ENCODE results near the gene SCN5A.
A peak's percentile ranks its signal among the peaks of the same experiment; 100 is the strongest.

The SCN5A gene

DNA sequence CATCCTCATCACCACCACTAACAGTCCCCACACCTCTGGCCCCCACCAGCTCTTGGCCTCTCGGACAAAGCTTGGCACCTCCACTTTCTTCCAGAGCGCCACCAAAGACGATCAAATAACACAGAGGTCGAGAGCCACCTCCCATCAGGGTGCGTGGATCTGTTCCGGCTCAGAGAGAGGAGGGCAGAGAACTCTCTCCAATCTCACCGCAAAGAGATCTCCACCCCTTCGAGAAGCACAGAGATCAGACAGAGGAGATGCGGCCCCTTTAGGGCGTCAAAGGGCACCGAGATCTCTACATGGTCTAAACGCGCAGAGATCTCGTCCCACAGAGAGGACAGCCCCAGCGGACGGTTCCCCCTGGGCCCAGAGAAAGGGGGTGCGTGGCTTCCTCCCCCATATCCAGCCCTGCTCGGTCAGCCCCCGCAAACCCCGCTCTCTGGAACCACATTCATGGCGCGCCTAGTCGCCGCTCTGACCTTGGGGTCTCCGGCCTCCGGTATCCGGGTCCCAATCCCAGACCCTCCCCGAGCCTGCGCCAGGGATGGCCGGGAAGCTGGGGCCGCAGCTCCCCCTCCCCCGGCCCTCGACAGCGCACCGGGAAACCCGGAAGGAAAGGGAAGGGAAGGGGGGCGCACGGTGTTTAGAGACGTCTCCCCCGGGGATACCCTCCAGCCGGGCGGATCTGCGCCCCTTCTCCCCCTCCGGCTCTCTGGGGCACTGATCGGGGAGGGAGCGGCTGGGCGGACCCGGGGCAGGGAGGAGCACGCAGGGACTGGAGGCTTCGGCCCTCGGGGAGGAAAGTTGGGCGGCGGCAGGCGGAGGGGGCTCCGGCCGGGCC is 608 bp downstream of the SCN5A start:
- DNase-seq = peak in 4 of 42 donors; percentile 0 to 32 (median 4)
- intact Hi-C loops (cut with DNase I) = no loop called here

DNA sequence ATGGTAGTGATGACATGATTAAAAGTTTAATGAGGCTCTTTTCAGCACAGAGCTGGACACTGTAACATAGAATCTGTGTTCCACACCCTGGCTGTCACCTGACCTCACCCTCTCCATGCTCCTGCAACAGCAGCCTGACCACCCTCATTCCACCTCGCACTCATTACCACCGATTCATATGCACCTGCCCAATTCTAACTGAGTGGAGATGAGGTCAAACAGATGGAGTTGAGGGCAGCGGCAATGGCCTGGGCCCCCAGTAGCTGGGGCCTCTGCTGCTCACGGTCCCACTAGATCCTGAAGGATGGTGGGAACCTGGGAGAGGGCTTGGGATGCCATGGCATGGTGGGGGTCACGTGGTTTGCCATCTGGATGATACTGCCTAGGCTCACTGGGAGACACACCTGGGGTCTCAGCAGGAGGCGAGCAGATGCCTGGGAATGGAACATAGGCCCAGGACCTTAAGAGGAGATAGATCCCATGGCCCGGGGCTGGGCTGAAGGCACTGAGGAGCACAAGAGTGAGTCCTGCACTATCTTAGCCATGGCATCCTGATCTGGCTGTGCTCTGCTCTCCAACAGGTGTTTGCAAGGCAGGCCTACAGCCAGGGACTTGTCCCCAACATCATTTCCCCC is 1.3 kb downstream of the SCN5A start:
- DNase-seq = peak in 5 of 42 donors; percentile 1 to 17 (median 2)
- intact Hi-C loops (cut with DNase I) = no loop called here

- intact Hi-C loops (cut with DNase I) = no loop called here
- DNase-seq = peak in 4 of 42 donors; percentile 1 to 7 (median 4)
Observed at GRCh38 chr3:38647217-38647970, 2.1 kb downstream of the SCN5A start.

DNA sequence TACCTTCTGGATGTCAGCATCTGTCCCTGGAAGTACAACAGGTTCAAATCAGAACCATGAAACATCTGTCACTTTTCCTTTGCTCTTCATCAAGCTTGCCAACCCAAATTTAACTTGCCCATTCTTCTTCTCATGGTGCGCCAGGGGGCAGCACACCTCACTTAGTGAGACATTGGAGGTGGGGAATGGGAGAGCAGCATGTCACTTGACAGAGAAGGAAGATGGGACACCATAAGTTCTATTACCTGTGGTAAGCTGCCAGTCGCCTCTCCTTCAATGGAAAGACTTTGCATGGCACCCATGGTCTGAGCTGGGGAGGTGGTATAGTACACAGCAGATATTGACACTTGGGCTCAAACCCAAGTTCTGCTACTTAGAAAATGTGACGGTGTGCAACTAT is 2.9 kb downstream of the SCN5A start:
- peak in 4 of 42 donors; percentile 1 to 12 (median 6) for DNase-seq
- intact Hi-C loops (cut with DNase I) = no loop called here

DNA sequence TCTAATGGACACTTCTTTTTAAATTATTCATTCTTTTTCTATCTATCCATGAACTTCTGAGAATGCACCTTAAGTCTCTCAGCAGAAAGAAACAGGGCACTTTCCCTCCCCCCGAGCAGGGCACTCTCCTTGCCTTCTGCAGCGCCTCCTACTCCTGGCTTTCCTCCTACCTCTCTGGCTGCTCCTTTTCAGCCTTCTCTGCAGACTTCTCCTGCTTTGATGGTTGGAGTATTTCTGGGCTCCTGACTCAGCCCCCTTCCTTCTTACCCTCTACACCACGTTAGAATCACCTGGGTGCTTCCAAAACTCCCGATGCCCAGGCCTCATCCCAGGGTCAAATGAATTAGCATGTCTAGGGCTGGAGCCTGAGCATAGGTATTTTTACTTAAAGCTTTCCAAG is 3.4 kb downstream of the SCN5A start:
- intact Hi-C loops (cut with DNase I) = no loop called here
- DNase-seq = peak in 8 of 42 donors; percentile 14 to 53 (median 18)

DNA sequence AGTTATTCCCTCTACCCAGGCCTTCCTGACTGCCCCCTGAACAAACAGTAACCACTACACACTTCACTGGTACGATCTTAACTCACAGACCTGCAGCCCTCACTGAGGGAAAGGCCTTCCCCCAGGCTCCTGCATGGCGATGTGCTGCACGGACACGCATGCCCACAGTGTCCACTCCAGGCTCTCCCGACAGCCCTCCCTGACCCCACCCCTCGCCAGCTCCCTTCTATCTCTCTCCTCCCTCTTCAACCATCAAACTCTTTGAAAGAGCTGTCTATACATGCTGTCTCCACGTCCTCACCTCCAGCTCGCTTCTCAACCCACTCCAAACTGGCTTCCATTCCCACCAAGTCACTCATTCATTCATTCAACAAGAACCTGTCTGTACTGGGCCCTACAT is 3.9 kb downstream of the SCN5A start:
- intact Hi-C loops (cut with DNase I) = no loop called here
- peak in 6 of 42 donors; percentile 0 to 34 (median 6) for DNase-seq

GRCh38 chr3:38645076-38645475 is 4.4 kb downstream of the SCN5A start:
- intact Hi-C loops (cut with DNase I) = no loop called here
- DNase-seq = peak in 5 of 42 donors; percentile 1 to 16 (median 4)

DNA sequence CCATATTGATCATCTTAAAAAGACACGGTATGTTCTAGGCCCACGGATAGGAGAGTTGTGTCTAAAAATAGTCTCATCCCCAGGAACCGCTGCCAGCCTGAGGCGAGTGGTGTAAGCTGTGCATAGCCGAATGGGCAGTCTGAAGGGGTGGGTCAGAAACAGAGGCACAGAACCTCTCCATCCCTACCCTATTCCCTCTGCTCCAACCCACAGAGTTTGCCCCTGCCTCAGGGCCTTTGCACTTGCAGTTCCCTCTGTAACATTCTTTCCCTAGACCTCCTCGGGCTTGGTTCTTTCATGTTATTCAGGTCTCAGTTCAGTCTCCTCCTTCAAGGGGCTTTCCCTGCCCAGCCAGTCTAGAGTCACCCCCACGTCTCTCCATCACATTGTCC is 4.8 kb downstream of the SCN5A start:
- peak in 6 of 42 donors; percentile 2 to 18 (median 11) for DNase-seq
- intact Hi-C loops (cut with DNase I) = no loop called here

DNA sequence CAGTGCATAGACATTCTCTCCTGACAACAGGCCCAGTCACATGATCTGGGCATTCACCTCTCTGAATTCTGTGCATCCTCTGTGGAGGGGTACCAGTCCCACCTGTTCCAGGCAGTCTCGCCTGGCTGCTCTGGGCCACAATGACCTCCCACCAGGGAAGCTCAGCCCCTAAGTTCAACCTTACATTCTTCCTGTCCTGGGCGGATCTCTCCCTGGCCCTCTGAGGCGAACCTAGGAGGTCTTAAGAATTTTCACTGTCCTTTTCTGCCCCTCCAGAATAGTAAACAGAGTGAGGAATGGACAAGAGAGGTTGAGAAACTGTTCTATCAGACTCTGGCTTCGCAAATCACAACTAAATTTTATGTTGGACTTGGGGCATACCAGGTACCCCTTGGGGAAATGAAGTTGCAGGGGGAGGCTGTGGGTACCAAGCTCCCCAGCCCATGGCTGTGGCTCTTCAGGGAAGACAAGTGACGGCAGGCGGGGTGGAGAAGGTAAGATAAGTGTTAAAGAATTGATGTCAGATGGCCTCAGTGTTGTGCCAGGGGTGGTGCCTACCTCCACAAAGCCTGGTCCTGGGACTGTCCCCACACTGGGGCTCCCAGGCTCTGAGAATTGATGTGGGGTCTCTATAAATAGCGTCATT is 5.3 kb downstream of the SCN5A start:
- DNase-seq = peak in 7 of 42 donors; percentile 1 to 28 (median 6)
- intact Hi-C loops (cut with DNase I) = no loop called here

DNA sequence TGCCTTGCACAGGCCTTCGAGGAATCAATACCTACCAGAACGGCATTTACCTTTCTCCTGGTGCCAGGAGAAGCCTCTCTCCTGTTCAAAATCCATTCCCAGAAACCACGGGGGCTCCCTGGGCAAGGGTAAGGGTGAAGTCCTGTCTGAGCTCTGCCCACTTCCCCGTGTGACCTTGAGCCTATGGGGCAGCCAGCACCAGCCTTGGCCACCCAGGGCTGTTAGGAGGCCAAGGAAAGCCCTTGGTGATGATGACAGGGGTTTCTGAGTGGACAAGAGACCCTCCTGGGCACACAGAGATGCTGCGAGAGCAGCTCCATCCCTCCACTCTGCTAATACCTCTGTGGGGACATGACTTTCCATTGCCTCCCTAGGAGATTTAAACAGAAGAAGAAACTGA is 5.9 kb downstream of the SCN5A start:
- intact Hi-C loops (cut with DNase I) = no loop called here
- DNase-seq = peak in 5 of 42 donors; percentile 2 to 20 (median 6)

- intact Hi-C loops (cut with DNase I) = no loop called here
- peak in 3 of 42 donors; percentile 3 to 9 (median 7) for DNase-seq
Observed at GRCh38 chr3:38643090-38643489, 6.4 kb downstream of the SCN5A start.

- DNase-seq = peak in 4 of 42 donors; percentile 7 to 23 (median 19)
- intact Hi-C loops (cut with DNase I) = no loop called here
Observed at GRCh38 chr3:38641461-38642110, 7.9 kb downstream of the SCN5A start.

- intact Hi-C loops (cut with DNase I) = no loop called here
- DNase-seq = peak in 20 of 42 donors; percentile 7 to 74 (median 34)
Observed at GRCh38 chr3:38640661-38641452, 8.6 kb downstream of the SCN5A start.

DNA sequence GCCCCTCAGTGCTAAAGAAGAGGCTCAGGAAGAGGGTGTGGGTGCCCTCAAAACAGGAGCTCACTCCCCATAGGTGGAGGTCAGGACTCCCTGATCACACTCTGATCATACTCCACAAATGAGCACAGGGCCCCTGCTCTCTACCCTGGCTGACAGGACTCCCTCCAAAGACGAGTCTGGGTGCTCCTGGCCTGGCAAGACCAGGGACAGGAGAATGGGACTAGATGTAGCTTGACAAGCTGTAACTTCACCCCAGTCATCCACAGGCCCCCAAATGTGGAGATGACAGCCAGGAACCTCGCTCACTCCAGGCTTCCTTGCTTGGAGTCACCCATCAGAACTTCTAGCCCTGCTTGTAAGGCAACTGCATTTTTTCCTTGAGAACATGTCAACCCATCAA is 11.1 kb downstream of the SCN5A start:
- intact Hi-C loops (cut with DNase I) = no loop called here
- no peak for DNase-seq

DNA sequence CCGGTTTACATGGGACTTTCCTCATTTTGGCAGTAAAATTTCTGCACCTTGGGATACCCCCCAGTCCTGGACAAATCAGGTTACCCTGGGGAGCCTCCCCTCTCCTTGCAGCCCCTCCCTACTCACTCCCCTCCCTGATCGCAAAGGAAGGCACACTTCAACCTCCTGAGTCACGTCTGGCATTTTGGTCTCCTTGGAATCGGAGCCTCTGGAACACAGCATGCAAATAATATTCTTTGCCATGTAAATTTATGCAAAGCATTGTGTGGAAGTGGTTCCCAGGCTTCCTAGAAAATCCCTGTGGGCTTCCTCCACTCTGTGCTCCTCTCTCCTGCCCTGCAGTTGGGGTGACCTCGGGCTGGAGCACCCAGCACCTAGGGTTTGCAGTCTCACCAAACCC is 11.6 kb downstream of the SCN5A start:
- DNase-seq = no peak
- intact Hi-C loops (cut with DNase I) = no loop called here

DNA sequence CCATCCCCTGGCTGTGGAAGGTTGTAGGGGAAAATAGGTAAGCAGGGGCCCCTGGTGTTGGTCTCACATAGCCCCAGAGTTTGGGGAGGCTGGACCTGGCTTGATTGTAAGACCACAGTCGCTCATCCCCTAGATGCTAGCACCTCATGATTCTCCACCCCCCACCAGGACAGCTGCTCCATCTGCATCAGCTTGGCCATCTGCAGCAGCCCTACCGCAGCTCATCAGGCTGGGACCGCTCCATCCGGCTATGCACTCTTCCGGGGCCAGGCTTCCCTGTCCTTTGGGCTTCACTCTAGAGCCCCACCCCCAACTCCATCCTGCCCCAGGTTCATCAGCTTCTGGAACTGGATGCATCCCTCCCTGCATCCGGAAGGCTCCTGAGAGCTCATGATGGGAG is 12.6 kb downstream of the SCN5A start:
- DNase-seq = no peak
- intact Hi-C loops (cut with DNase I) = no loop called here

- no peak for DNase-seq
- intact Hi-C loops (cut with DNase I) = no loop called here
Observed at GRCh38 chr3:38636464-38636863, 13.0 kb downstream of the SCN5A start.

DNA sequence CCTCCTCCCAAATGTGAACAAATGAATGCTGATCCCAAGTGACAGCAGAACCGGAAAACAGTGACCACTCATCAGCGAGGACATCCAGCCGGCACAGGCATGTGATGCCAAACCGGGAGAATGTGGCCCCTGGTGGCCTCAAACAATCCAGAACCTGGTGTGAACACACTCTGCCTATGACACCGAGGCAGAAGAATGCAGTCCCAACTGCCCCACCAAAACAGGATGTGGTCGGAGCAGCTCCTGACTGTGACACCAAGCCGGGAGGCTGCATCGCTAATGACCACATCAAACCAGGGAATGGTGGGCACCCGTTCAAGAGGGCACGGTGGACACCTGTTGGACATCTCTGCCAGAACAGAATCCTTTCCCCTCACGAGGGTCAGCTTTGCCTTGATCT is 15.4 kb downstream of the SCN5A start:
- intact Hi-C loops (cut with DNase I) = no loop called here
- DNase-seq = no peak

Measured in head of caudate nucleus (tissue), 42 donors.